DMS114 treated with DMSO at 0.1 percent for 48 hours (cell line): ENCODE results near the gene TFEC.

Experiments used
- DNase-seq: peaks from one replicate; lab custom pipeline; 2025; ENCODE audit not compliant: unreplicated experiment; lab: John Stamatoyannopoulos, UW

TFEC gene

GRCh38 chr7:115988401-115988800 lies 42.2 kb downstream of the TFEC start:
- no peak for DNase-seq

- no peak for DNase-seq
Observed at GRCh38 chr7:115987486-115987885, 43.1 kb downstream of the TFEC start.

GRCh38 chr7:115984105-115984504 lies 46.5 kb downstream of the TFEC start:
- no peak for DNase-seq

GRCh38 chr7:115980159-115980558 lies 50.4 kb downstream of the TFEC start:
- DNase-seq: no peak

GRCh38 chr7:115976651-115977050 lies 53.9 kb downstream of the TFEC start:
- no peak for DNase-seq

GRCh38 chr7:115975766-115976165 lies 54.8 kb downstream of the TFEC start:
- DNase-seq: no peak

- DNase-seq: no peak
Observed at GRCh38 chr7:115973406-115973805, 57.2 kb downstream of the TFEC start.

GRCh38 chr7:115971506-115971905 lies 59.1 kb downstream of the TFEC start:
- DNase-seq: no peak

- DNase-seq: no peak
Observed at GRCh38 chr7:115968596-115968995, 62.0 kb downstream of the TFEC start.

GRCh38 chr7:115968171-115968570 lies 62.4 kb downstream of the TFEC start:
- no peak for DNase-seq

GRCh38 chr7:115965796-115966475 lies 64.6 kb downstream of the TFEC start:
- DNase-seq: no peak

GRCh38 chr7:115965236-115965635 lies 65.3 kb downstream of the TFEC start:
- DNase-seq: no peak

- no peak for DNase-seq
Observed at GRCh38 chr7:115964799-115965198, 65.8 kb downstream of the TFEC start.

- no peak for DNase-seq
Observed at GRCh38 chr7:115962340-115962739, 68.2 kb downstream of the TFEC start.

- no peak for DNase-seq
Observed at GRCh38 chr7:115953592-115954255, 76.8 kb downstream of the TFEC start.

- DNase-seq: no peak
Observed at GRCh38 chr7:115952832-115953231, 77.7 kb downstream of the TFEC start.

- DNase-seq: no peak
Observed at GRCh38 chr7:115951547-115951946, 79.0 kb downstream of the TFEC start.

GRCh38 chr7:115941703-115942268 lies 88.8 kb downstream of the TFEC start:
- no peak for DNase-seq

GRCh38 chr7:115940460-115941060 lies 90.0 kb downstream of the TFEC start:
- no peak for DNase-seq

- DNase-seq: no peak
Observed at GRCh38 chr7:115937960-115938359, 92.6 kb downstream of the TFEC start.

GRCh38 chr7:115933471-115933870 lies 97.1 kb downstream of the TFEC start:
- no peak for DNase-seq

- DNase-seq: no peak
Observed at GRCh38 chr7:115932880-115933279, 97.7 kb downstream of the TFEC start.
